ENCODE measurements around the gene DEPDC1B.

GRCh38 chr5:60651872-60652620 lies 47.9 kb downstream of the DEPDC1B start:
- TF ChIP-seq POLR2A (IDR thresholded peaks at IDR 0.05), result no peak
- no peak for TF ChIP-seq CTCF (IDR thresholded peaks at IDR 0.05)

Measured in Peyer's patch (tissue), 4 donors.